HG02852 (cell line): ENCODE measurements around the gene POLR2B.
"Not testable (repeated sequence)": the region's sequence is repeated elsewhere in the genome, so short reads cannot be mapped to it uniquely, and the experiment has no call there.

Experiments used
- ATAC-seq: cut with Tn5 transposase; IDR thresholded peaks from one replicate; pipeline ENCODE4 v1.9.1; 2021; ENCODE audit warnings: mild to moderate bottlenecking, moderate library complexity; ENCODE audit not compliant: unreplicated experiment

Gene POLR2B

GRCh38 chr4:56978750-56979303, at the start of gene POLR2B:
TSS of gene POLR2B (plus strand) at chr4:56978896. CDS start at chr4:56978986, 90 bp downstream.
- ATAC-seq, result peak; percentile 44

GRCh38 chr4:56930638-56931037, 48.1 kb upstream of the POLR2B start:
- ATAC-seq, result no peak

GRCh38 chr4:56931924-56932323, 46.8 kb upstream of the POLR2B start:
- ATAC-seq, result no peak

GRCh38 chr4:56937262-56937661, 41.4 kb upstream of the POLR2B start:
- no peak for ATAC-seq

GRCh38 chr4:56939826-56940225, 38.9 kb upstream of the POLR2B start:
- not testable (repeated sequence) for ATAC-seq

GRCh38 chr4:56940403-56940802, 38.3 kb upstream of the POLR2B start:
- no peak for ATAC-seq

GRCh38 chr4:56940971-56941370, 37.7 kb upstream of the POLR2B start:
- ATAC-seq, result no peak

GRCh38 chr4:56941403-56941802, 37.3 kb upstream of the POLR2B start:
- no peak for ATAC-seq

- ATAC-seq, result no peak
Measured at GRCh38 chr4:56953680-56954520, 24.8 kb upstream of the POLR2B start.

GRCh38 chr4:56958111-56958517, 20.6 kb upstream of the POLR2B start:
- no peak for ATAC-seq

GRCh38 chr4:56959100-56959499, 19.6 kb upstream of the POLR2B start:
- no peak for ATAC-seq

GRCh38 chr4:56961107-56961500, 17.6 kb upstream of the POLR2B start:
- no peak for ATAC-seq

GRCh38 chr4:56971383-56971782, 7.3 kb upstream of the POLR2B start:
- no peak for ATAC-seq

- ATAC-seq, result no peak
Measured at GRCh38 chr4:56972389-56972788, 6.3 kb upstream of the POLR2B start.

GRCh38 chr4:56972809-56973208, 5.9 kb upstream of the POLR2B start:
- ATAC-seq, result no peak

- no peak for ATAC-seq
Measured at GRCh38 chr4:56973336-56973735, 5.4 kb upstream of the POLR2B start.

GRCh38 chr4:56976283-56976836, 2.3 kb upstream of the POLR2B start:
- ATAC-seq, result no peak

GRCh38 chr4:56976837-56977320, 1.8 kb upstream of the POLR2B start:
- peak; percentile 22 for ATAC-seq

- peak; percentile 83 for ATAC-seq
Measured at GRCh38 chr4:56977321-56978012, 1.2 kb upstream of the POLR2B start, which contains the start of gene NOA1. TSS of gene NOA1 (minus strand) at chr4:56977606. CDS start at chr4:56977585, 21 bp downstream.

- no peak for ATAC-seq
Measured at GRCh38 chr4:56979421-56980072, 851 bp downstream of the POLR2B start.

GRCh38 chr4:56981795-56982201, 3.1 kb downstream of the POLR2B start:
- ATAC-seq, result no peak
